ENCODE results near the gene DRG2. TPM values are rescaled to one million over a fixed set of nuclear protein-coding genes. Genes with fewer than 3 reads are reported as not detected.
A peak's percentile ranks its signal among the peaks of the same experiment; 100 is the strongest.

Gene DRG2
- total RNA-seq, 4 donors from 2014 or later: 29.5 to 55.1 (median 43.3) TPM

GRCh38 chr17:18065546-18065945 lies 22.2 kb upstream of the DRG2 start:
- H3K9me3 ChIP-seq: no peaks in the 10 kb centered on the region
- H3K4me1 ChIP-seq: peaks cover 0 to 3% (median 1%) of the 10 kb centered on the region in 4 donors
- TF ChIP-seq POLR2A (IDR thresholded peaks at IDR 0.05): no peak
- no peak for TF ChIP-seq CTCF (IDR thresholded peaks at IDR 0.05)
- TF ChIP-seq EP300 (IDR thresholded peaks at IDR 0.05): no peak
- no peaks in the 10 kb centered on the region for H3K27me3 ChIP-seq
- 94 to 97% methylated on average over 8 to 11 of the region's 11 CpGs for WGBS, 2 donors
- H3K36me3 ChIP-seq: peaks cover 0 to 71% (median 5%) of the 10 kb centered on the region in 3 donors
- H3K27ac ChIP-seq: no peak overlapping the region
- H3K4me3 ChIP-seq: no peak overlapping the region
- no peak for DNase-seq (ENCODE audit: low spot score in 2 of 2)

GRCh38 chr17:18066866-18067265 lies 20.9 kb upstream of the DRG2 start:
- TF ChIP-seq CTCF (IDR thresholded peaks at IDR 0.05): no peak
- no peak for TF ChIP-seq POLR2A (IDR thresholded peaks at IDR 0.05)
- no peak for TF ChIP-seq EP300 (IDR thresholded peaks at IDR 0.05)
- H3K36me3 ChIP-seq: peaks cover 0 to 58% (median 5%) of the 10 kb centered on the region in 3 donors
- peaks cover 0 to 16% (median 5%) of the 10 kb centered on the region in 4 donors for H3K4me1 ChIP-seq
- no peaks in the 10 kb centered on the region for H3K9me3 ChIP-seq
- no peak overlapping the region for H3K4me3 ChIP-seq
- no peaks in the 10 kb centered on the region for H3K27me3 ChIP-seq
- H3K27ac ChIP-seq: no peak overlapping the region
- 91 to 96% methylated on average over 4 of the region's 4 CpGs for WGBS, 2 donors
- DNase-seq (ENCODE audit: low spot score in 2 of 2): no peak

- Histone ChIP-seq H3K36me3 (peaks cover 0 to 36% (median 5%) of the 10 kb centered on the region in 3 donors), H3K9me3 (no peaks in the 10 kb centered on the region), H3K4me1 (peaks cover 0 to 16% (median 5%) of the 10 kb centered on the region in 4 donors), H3K4me3 (no peak overlapping the region), H3K27me3 (no peaks in the 10 kb centered on the region), H3K27ac (no peak overlapping the region)
- no peak for DNase-seq (ENCODE audit: low spot score in 2 of 2)
- WGBS, 2 donors: 97 to 100% methylated on average over 2 of the region's 2 CpGs
- TF ChIP-seq CTCF (IDR thresholded peaks at IDR 0.05) (no peak), POLR2A (IDR thresholded peaks at IDR 0.05) (no peak), EP300 (IDR thresholded peaks at IDR 0.05) (no peak)
Measured at GRCh38 chr17:18069101-18069500, 18.6 kb upstream of the DRG2 start.

GRCh38 chr17:18070861-18071340 lies 16.8 kb upstream of the DRG2 start:
- Histone ChIP-seq H3K27ac (no peak overlapping the region), H3K4me1 (peaks cover 0 to 16% (median 5%) of the 10 kb centered on the region in 4 donors), H3K4me3 (peak overlapping the region in 2 of 4 donors; percentile 12 to 25), H3K9me3 (no peaks in the 10 kb centered on the region), H3K36me3 (peaks cover 0 to 19% (median 0%) of the 10 kb centered on the region in 3 donors), H3K27me3 (no peaks in the 10 kb centered on the region)
- TF ChIP-seq EP300 (IDR thresholded peaks at IDR 0.05) (no peak), CTCF (IDR thresholded peaks at IDR 0.05) (no peak), POLR2A (IDR thresholded peaks at IDR 0.05) (no peak)
- no peak for DNase-seq (ENCODE audit: low spot score in 2 of 2)
- 6 to 9% methylated on average over 8 of the region's 8 CpGs for WGBS, 2 donors

GRCh38 chr17:18071751-18072150 lies 16.0 kb upstream of the DRG2 start:
- TF ChIP-seq CTCF (IDR thresholded peaks at IDR 0.05) (no peak), EP300 (IDR thresholded peaks at IDR 0.05) (no peak), POLR2A (IDR thresholded peaks at IDR 0.05) (no peak)
- Histone ChIP-seq H3K27ac (no peak overlapping the region), H3K27me3 (no peaks in the 10 kb centered on the region), H3K4me3 (no peak overlapping the region), H3K36me3 (peaks cover 0 to 10% (median 0%) of the 10 kb centered on the region in 3 donors), H3K4me1 (peaks cover 0 to 16% (median 5%) of the 10 kb centered on the region in 4 donors), H3K9me3 (no peaks in the 10 kb centered on the region)
- DNase-seq (ENCODE audit: low spot score in 2 of 2): no peak
